ENCODE data around the gene ATP1A1. TPM values are rescaled to one million over a fixed set of nuclear protein-coding genes. Genes with fewer than 3 reads are reported as not detected.

ATP1A1 gene

Small RNA genes within 50 kb of the gene (small RNA-seq; reads per million reads assigned to genes)
- gene RF00019 (not detected), gene RNU6-817P (not detected)

Measured in skeletal muscle satellite cell (primary cell).